ENCODE data around the gene ALDH9A1. TPM values are rescaled to one million over a fixed set of nuclear protein-coding genes. Genes with fewer than 3 reads are reported as not detected.
"Not testable (repeated sequence)": the region's sequence is repeated elsewhere in the genome, so short reads cannot be mapped to it uniquely, and the experiment has no call there.

The ALDH9A1 gene
- total and polyA plus RNA-seq, 7 donors = 30.4 to 69.3 (median 40.9) TPM

- DNase-seq = no peak
- 72 to 89% (median 87%) methylated on average over 2 of the region's 2 CpGs for WGBS, 3 donors
- H3K9me3 ChIP-seq = no peaks in the 10 kb centered on the region
- no peak for ATAC-seq
- TF ChIP-seq, protein P1, sequence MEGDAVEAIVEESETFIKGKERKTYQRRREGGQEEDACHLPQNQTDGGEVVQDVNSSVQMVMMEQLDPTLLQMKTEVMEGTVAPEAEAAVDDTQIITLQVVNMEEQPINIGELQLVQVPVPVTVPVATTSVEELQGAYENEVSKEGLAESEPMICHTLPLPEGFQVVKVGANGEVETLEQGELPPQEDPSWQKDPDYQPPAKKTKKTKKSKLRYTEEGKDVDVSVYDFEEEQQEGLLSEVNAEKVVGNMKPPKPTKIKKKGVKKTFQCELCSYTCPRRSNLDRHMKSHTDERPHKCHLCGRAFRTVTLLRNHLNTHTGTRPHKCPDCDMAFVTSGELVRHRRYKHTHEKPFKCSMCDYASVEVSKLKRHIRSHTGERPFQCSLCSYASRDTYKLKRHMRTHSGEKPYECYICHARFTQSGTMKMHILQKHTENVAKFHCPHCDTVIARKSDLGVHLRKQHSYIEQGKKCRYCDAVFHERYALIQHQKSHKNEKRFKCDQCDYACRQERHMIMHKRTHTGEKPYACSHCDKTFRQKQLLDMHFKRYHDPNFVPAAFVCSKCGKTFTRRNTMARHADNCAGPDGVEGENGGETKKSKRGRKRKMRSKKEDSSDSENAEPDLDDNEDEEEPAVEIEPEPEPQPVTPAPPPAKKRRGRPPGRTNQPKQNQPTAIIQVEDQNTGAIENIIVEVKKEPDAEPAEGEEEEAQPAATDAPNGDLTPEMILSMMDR (IDR thresholded peaks at IDR 0.05) = no peak
- no peak overlapping the region for H3K27ac ChIP-seq
- H3K27me3 ChIP-seq (ENCODE audit: insufficient read depth in 3 of 3, low read length in 2 of 3) = no peaks in the 10 kb centered on the region
- intact Hi-C loops (cut with DNase I) = no loop called here
- peaks cover 6% of the 10 kb centered on the region for H3K4me1 ChIP-seq
- peaks cover 6 to 73% of the 10 kb centered on the region in 2 donors for H3K36me3 ChIP-seq (ENCODE audit: insufficient read depth in 1 of 2, low read depth in 1 of 2)
- no peak overlapping the region for H3K4me3 ChIP-seq
Measured at GRCh38 chr1:165661703-165662102, 36.7 kb downstream of the ALDH9A1 start.

GRCh38 chr1:165659581-165659895 is 38.8 kb downstream of the ALDH9A1 start:
- intact Hi-C loops (cut with DNase I) = loop anchor here in 1 of 2 donors (1.0 kb wide), 1 partner anchor 34 kb away; no protein-coding TSS in a partner anchor
- TF ChIP-seq, protein P1 (IDR thresholded peaks at IDR 0.05) = no peak
- 51 to 67% (median 58%) methylated on average over 3 of the region's 3 CpGs for WGBS, 3 donors
- DNase-seq (no peak), ATAC-seq (no peak)
- H3K4me1 ChIP-seq = no peaks in the 10 kb centered on the region
- H3K36me3 ChIP-seq (ENCODE audit: insufficient read depth in 1 of 2, low read depth in 1 of 2) = peaks cover 12 to 85% of the 10 kb centered on the region in 2 donors
- H3K27ac ChIP-seq = no peak overlapping the region
- no peaks in the 10 kb centered on the region for H3K9me3 ChIP-seq
- H3K27me3 ChIP-seq (ENCODE audit: insufficient read depth in 3 of 3, low read length in 2 of 3) = no peaks in the 10 kb centered on the region
- H3K4me3 ChIP-seq = no peak overlapping the region

DNA sequence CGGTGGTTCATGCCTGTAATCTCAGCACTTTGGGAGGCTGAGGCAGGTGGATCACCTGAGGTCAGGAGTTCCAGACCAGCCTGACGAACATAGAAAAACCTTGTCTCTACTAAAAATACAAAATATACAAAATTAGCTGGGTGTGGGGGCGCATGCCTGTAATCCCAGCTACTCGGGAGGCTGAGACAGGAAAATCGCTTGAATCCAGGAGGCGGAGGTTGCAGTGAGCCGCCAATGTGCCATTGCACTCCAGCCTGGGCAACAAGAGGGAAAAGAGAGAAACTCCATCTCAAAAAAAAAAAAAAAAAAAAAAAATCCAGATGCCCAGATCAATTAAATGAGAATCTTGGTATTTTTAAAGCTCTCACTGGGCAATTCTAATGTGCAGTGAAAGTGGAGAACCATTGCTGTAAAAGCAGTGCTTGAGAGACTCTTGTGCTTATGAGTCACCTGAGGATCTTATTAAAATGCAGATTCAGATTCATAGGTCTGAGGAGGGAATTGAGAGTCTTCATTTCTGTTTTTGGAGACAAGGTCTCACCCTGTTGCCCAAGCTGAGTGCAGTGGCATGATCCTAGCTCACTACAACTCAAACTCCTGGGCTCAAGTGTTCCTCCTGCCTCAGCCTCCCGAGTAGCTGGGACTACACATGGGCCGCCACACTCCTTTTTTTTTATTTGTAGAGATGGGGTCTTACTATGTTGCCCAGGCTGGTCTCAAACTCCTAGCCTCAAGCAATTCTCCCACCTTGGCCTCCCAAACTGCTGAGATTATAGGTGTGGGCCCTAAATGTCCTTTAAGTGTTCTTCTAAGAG is 39.4 kb downstream of the ALDH9A1 start:
- H3K4me3 ChIP-seq; H3K9me3 ChIP-seq; H3K27me3 ChIP-seq (ENCODE audit: insufficient read depth in 3 of 3, low read length in 2 of 3); H3K27ac ChIP-seq; H3K4me1 ChIP-seq; DNase-seq: not testable (repeated sequence)
- 94 to 97% (median 96%) methylated on average over 9 of the region's 9 CpGs for WGBS, 3 donors
- peak in 1 of 4 donors; percentile 26 for ATAC-seq
- H3K36me3 ChIP-seq (ENCODE audit: insufficient read depth in 1 of 2, low read depth in 1 of 2) = peaks cover 13 to 85% of the 10 kb centered on the region in 2 donors
- intact Hi-C loops (cut with DNase I) = loop anchor here in 1 of 2 donors (1.0 kb wide), 1 partner anchor 34 kb away; no protein-coding TSS in a partner anchor

DNA sequence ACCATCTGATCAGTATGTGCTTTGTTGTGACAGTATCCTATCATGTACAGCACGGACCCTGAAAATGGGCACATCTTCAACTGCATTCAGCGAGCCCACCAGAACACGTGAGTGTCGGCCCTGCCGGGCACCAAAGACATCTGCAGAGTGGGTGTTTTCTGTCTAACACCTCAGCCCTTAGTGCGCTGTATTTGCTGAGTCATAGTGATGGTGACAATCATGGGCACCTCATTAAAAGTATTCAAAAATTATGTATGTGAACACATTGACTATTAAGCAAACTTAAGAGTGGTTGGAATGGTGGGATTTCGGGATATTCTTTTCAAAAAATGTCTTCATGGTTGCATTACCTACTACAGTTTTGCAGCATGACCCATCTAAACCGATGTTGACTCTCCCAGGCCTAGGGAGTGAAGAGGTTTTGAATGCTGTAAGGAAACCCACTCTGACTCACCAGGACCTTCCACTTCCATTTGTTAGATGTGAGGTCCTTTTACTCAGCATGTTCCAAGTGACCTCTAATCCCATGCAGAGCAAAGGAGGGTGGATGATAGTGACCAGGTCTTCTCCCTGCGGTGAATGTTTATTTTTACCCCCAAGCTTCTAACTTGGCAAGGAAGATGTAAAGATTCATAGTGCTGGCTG is 47.3 kb downstream of the ALDH9A1 start:
- WGBS, 3 donors = 88 to 93% (median 89%) methylated on average over 9 of the region's 9 CpGs
- Histone ChIP-seq H3K27ac (peak overlapping the region; percentile 0), H3K9me3 (no peaks in the 10 kb centered on the region), H3K36me3 (ENCODE audit: insufficient read depth in 1 of 2, low read depth in 1 of 2) (peaks cover 14 to 67% of the 10 kb centered on the region in 2 donors), H3K4me3 (no peak overlapping the region), H3K27me3 (ENCODE audit: insufficient read depth in 3 of 3, low read length in 2 of 3) (no peaks in the 10 kb centered on the region), H3K4me1 (peaks cover 7% of the 10 kb centered on the region)
- DNase-seq (no peak), ATAC-seq (peak in 1 of 4 donors; percentile 57)
- intact Hi-C loops (cut with DNase I) = no loop called here
- TF ChIP-seq, protein P1 (IDR thresholded peaks at IDR 0.05) = no peak

DNA sequence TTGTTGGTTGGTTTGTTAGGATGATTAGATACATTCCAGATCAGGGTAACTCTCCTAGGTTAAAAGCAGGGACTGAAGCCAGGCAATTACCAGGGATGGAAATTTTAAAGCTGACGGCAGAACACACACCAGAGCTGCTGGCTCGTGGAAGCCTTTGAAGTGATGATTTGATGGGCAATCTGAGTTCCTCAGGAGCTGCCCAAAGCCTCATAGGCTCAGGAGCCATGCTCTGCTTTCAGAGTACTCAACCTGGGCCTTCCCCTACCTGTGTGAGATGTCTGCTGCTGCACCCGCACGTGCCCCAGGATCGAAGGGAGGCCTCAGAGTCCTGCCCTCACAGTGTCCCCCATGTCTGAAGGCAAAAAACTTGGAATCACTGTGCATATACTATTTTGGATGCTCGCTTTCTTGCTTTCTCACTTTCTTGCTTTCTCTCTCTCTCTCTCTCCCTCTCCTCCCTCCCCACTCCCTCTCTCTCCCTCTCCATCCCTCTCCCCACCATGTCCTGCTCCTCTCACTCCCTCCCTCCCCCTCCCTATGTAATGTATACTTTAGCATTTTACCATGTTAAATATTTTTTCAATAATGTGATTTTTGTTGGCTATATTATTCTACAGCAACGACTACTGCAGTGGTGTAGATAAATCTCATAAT is 49.3 kb downstream of the ALDH9A1 start:
- H3K36me3 ChIP-seq (ENCODE audit: insufficient read depth in 1 of 2, low read depth in 1 of 2) = peaks cover 8 to 46% of the 10 kb centered on the region in 2 donors
- DNase-seq (no peak), ATAC-seq (no peak)
- H3K9me3 ChIP-seq = no peaks in the 10 kb centered on the region
- TF ChIP-seq, protein P1 (IDR thresholded peaks at IDR 0.05) = no peak
- H3K27ac ChIP-seq = no peak overlapping the region
- H3K4me1 ChIP-seq = peaks cover 15% of the 10 kb centered on the region
- no peaks in the 10 kb centered on the region for H3K27me3 ChIP-seq (ENCODE audit: insufficient read depth in 3 of 3, low read length in 2 of 3)
- intact Hi-C loops (cut with DNase I) = no loop called here
- H3K4me3 ChIP-seq = no peak overlapping the region
- WGBS, 3 donors = 73 to 82% (median 77%) methylated on average over 7 of the region's 7 CpGs

Measured in psoas muscle (tissue), 8 donors.